EL (cell line): ENCODE measurements around the gene GRP.

Source experiments
- DNase-seq: peaks from one replicate; pipeline ENCODE4 v3.0.0-alpha.2; 2016

GRP gene

GRCh38 chr18:59219672-59220163, at the start of gene GRP:
GRP (plus strand) TSS chr18:59220158; CDS start chr18:59220266, 108 bp downstream.
- no peak for DNase-seq

GRCh38 chr18:59172664-59173249, 47.2 kb upstream of the GRP start:
- DNase-seq, result no peak

- DNase-seq, result no peak
These were observed 42.5 kb upstream of the GRP start for GRCh38 chr18:59177485-59177884.

GRCh38 chr18:59180150-59180845, 39.7 kb upstream of the GRP start:
- peak; percentile 64 for DNase-seq

- DNase-seq, result no peak
These were observed 37.3 kb upstream of the GRP start for GRCh38 chr18:59182673-59183072.

GRCh38 chr18:59189008-59189407, 30.9 kb upstream of the GRP start:
- no peak for DNase-seq

GRCh38 chr18:59189746-59190145, 30.2 kb upstream of the GRP start:
- no peak for DNase-seq

- no peak for DNase-seq
These were observed 23.7 kb upstream of the GRP start for GRCh38 chr18:59196161-59196725.

GRCh38 chr18:59197636-59198035, 22.3 kb upstream of the GRP start:
- DNase-seq, result no peak

- DNase-seq, result no peak
These were observed 21.7 kb upstream of the GRP start for GRCh38 chr18:59198215-59198614.

- DNase-seq, result peak; percentile 34
These were observed 19.2 kb upstream of the GRP start for GRCh38 chr18:59200787-59201186.

- no peak for DNase-seq
These were observed 17.6 kb upstream of the GRP start for GRCh38 chr18:59202258-59202820.

- no peak for DNase-seq
These were observed 12.5 kb upstream of the GRP start for GRCh38 chr18:59207506-59207905.

GRCh38 chr18:59208602-59209125, 11.3 kb upstream of the GRP start:
- DNase-seq, result no peak

GRCh38 chr18:59210299-59210698, 9.7 kb upstream of the GRP start:
- DNase-seq, result no peak

- DNase-seq, result no peak
These were observed 8.3 kb upstream of the GRP start for GRCh38 chr18:59211629-59212028.

- DNase-seq, result no peak
These were observed 1.9 kb upstream of the GRP start for GRCh38 chr18:59218018-59218417.

GRCh38 chr18:59220164-59220783, 316 bp downstream of the GRP start:
- DNase-seq, result peak; percentile 18

GRCh38 chr18:59220784-59221765, 1.1 kb downstream of the GRP start:
- peak; percentile 31 for DNase-seq

- no peak for DNase-seq
These were observed 2.4 kb downstream of the GRP start for GRCh38 chr18:59222341-59222740.

GRCh38 chr18:59228351-59228750, 8.4 kb downstream of the GRP start:
- DNase-seq, result peak; percentile 48

- peak; percentile 75 for DNase-seq
These were observed 9.2 kb downstream of the GRP start for GRCh38 chr18:59229191-59229590.
